ENCODE data around the gene SDR42E1.

DNA sequence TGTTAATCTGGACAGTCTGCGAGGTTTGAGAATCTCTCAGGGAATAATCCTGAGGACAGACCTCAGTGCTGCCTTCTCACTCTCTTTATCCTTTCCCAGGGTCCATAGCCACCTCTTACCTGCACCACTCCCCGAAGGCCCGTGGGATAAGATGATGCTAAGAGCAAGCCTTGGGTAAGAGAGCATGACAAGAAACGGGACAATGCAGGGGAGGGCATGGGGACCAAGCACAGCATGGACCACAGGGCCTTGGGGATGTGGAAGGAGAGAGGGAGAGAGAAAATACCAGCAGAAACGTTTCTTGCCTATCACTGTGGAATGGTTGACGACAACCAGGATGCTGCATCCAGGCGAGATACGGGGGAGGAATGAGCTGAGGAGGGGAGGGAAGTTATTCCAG is 8.3 kb upstream of the SDR42E1 start:
- TF ChIP-seq, protein P1, sequence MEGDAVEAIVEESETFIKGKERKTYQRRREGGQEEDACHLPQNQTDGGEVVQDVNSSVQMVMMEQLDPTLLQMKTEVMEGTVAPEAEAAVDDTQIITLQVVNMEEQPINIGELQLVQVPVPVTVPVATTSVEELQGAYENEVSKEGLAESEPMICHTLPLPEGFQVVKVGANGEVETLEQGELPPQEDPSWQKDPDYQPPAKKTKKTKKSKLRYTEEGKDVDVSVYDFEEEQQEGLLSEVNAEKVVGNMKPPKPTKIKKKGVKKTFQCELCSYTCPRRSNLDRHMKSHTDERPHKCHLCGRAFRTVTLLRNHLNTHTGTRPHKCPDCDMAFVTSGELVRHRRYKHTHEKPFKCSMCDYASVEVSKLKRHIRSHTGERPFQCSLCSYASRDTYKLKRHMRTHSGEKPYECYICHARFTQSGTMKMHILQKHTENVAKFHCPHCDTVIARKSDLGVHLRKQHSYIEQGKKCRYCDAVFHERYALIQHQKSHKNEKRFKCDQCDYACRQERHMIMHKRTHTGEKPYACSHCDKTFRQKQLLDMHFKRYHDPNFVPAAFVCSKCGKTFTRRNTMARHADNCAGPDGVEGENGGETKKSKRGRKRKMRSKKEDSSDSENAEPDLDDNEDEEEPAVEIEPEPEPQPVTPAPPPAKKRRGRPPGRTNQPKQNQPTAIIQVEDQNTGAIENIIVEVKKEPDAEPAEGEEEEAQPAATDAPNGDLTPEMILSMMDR (IDR thresholded peaks at IDR 0.05), result no peak
- TF ChIP-seq EZH2 (IDR thresholded peaks at IDR 0.05), result no peak
